Measurements from ENCODE around the gene PTPRM.
"Not testable (repeated sequence)": the region's sequence is repeated elsewhere in the genome, so short reads cannot be mapped to it uniquely, and the experiment has no call there.

PTPRM gene

DNA sequence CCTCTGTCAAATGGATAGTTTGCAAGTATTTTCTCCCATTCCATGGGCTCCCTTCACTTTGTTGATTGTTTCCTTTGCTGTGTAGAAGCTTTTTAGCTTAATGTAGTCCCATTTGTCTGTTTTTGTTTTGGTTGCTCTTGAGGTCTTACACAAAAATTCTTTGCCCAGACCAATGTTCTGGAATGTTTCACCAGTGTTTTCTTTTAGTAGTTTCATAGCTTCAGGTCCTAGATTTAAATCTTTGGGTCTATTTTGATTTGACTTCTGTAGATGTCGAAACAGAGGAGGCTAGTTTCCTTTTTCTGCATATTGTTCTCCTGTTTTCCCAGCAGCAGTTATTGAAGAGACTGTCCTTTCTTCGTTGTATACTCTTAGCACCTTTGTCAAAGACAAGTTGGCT is 351.6 kb downstream of the PTPRM start:
- DNase-seq: no peak

DNA sequence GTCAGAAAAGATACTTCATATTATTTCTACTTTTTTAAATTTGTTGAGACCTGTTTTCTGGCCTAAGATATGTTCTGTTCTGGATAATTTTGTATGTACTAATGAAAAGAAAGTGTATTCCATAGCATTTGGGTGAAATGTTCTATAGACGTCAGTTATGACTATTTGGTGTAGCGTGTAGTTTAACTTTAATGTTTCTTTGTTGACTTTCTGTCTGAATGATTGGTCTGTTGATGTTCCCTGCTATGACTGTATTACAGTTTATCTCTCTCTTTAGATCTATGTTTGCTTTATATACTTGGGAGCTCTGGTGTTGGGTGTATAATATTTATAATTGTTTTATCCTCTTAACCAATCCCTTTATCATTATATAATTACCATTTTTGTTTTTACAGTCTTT is 352.4 kb downstream of the PTPRM start:
- DNase-seq: no peak

DNA sequence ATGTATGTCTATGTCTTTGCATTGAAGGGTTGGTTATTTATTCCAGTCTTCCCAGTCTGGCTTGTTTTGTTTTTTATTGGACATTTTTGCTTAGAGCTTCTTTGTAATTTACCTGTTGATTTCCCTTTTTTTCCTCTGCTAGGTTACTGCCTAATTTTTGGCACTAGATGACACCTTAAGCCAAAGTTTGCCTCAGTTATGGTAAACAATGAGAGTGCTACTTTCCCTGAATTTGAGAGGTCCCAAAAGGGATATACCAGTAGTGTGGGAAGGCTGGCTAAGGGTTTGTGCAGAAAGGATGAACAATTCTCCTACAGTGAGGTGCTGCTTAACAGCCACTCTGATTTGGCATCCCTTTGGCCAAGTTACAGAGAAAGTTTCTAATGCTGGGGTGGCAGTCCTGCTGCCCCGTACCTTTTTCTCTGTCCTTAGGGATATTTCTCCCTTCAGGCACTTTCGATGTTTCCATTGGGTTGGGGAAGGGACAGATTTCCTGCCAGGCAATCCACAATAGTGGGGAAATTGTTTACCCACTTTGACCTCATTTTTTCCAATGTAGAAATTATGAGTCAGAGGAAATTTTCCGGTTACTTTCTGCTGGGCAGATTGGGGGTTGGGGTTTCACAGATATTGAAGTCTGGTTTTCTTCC is 354.9 kb downstream of the PTPRM start:
- no peak for DNase-seq

DNA sequence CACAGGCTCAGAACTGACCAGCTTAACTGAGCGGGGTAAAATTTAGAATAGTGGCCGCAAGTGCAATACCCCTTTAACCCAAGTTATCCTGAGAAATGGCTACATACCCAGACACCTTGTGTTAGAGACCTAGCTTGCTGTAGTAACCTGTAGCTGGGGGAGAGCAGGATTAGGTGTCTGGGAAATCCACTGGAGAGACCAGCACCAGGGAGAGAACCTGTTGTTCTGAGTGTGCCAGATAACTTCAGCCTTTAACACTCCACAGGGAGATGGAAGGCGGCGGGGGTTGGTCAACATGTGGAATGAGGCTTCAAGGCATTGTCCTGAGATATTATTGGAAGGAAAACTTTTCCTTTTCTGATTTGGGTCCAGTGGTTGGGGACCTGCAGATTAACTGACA is 356.0 kb downstream of the PTPRM start:
- no peak for DNase-seq

DNA sequence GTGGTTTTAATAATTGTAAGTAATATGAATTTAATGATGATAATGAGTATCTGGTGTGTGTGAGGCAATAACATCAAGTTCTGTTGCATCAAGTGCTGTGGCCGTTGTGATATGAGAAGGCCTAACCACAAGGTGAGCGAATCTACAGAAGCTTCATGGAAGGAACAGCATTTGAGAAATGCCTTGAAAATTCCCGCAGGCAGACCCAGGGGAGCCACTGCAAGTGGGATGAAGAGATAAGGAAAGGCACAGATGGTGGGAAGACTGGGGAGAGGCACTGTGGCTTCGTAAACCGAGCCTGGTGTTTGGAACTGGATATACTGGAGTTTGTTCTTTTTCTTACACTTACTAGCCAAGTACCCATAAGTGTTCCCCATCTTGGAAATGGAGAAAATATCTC is 357.5 kb downstream of the PTPRM start:
- no peak for DNase-seq

DNA sequence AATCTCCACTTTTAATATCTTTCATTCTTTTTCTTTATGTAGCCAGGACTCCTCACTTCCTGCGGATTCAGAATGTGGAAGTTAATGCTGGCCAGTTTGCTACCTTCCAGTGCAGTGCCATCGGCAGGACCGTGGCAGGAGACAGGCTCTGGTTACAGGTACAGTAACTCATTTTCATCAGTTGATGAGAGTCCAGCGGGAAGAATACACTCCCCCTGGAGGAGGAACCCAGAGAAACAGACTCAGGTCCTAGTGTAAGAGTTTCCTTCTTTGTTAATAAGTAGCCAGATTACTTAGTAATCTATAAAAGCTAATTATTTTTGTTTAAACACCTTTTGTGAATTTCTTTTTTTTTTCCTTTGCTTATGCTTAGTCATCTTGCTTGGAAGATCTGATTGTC is 359.4 kb downstream of the PTPRM start:
- DNase-seq: peak; percentile 12

DNA sequence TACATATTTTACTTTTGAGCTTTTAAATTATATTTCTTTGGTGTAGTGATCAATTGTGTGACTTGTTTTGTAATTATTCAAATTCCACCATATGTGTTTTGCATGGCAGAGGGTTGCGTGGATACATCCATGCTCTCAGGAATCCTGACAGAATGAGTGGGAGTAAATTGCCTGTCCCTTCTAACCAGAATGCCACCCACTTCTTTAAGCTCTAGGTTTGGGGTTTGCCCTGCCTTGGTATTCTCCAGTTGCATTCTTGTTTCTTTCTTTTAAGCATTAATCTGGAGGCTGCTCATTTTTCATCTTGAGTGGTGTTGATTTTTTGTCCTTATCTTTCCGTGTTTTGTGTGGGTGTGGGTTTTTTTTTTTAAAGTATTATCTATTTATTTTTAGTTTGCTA is 360.0 kb downstream of the PTPRM start:
- DNase-seq: no peak

DNA sequence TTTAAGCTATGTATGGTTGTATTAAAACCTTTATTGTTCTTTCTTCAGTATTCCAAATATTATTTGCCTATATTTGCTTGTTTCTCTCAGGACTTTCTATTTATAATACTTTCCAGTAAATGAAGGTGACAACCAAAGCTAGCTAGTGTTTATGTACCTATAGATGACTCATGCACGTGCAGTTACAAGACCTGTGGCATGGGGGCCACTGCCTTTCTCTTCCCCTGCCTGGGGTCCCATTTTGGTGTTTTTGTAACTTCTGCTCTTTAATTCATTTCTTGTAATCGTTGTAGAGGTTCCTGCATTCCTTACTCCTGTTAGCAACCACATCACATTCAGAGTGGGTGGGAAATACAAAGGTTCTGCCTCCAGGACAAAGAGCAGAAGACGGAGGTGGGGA is 364.6 kb downstream of the PTPRM start:
- no peak for DNase-seq

DNA sequence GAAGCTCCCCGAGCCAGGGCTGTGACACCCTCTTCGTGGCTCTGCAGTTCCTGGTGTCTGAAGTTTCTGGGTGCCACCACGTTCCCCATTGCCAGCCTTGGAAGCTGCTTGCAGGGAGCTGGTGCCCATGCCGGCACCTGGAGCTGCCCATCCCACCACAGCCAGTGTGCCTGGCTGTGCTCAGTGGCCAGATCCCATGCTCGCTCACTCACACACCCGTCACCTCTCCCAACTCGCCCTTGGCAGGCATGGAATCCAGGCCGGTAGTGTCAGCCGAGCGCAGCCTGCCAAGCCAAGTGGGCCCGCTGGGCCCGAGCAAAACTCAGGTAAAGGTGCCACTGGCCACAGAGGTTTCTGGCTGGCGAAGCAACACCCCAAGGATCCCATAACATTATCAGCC is 370.2 kb downstream of the PTPRM start:
- no peak for DNase-seq

DNA sequence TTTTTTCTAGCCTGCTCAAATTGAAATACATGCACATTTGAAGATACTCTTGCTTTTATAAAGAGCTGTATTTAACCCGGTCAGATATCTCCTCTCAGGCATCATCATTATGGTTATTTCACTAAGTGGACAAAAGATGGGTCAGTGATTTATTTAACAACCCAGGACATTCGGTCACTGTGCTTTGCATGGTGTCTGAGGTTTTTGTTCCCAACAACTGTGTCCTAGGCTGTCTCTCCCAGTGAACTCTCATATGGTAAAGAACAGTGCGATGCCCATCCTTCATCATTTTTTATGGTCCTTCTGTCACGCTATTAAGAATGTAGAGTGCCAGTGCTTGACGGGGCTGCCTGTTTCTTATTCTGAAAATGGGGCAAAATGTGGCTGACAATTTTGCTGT is 372.4 kb downstream of the PTPRM start:
- no peak for DNase-seq

DNA sequence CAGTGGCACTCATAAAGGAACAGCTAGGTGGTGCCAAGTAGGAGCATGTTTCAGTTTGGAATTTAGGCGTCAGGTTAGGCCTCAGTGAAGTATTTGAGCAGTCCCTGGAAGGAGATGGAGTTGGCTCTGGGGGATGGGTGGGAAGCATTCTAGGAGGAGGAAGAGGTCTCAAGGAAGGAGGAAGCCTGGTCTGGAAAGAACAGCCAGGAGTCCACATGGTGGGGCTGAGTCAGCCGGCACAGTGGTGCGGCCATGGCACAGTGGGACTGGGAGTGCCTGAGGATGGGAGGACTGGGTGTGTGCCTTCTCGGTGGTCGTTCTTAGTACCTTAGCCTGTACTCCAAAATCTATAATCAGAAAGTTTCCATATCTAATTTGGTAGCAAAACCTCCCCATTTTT is 373.3 kb downstream of the PTPRM start:
- no peak for DNase-seq

DNA sequence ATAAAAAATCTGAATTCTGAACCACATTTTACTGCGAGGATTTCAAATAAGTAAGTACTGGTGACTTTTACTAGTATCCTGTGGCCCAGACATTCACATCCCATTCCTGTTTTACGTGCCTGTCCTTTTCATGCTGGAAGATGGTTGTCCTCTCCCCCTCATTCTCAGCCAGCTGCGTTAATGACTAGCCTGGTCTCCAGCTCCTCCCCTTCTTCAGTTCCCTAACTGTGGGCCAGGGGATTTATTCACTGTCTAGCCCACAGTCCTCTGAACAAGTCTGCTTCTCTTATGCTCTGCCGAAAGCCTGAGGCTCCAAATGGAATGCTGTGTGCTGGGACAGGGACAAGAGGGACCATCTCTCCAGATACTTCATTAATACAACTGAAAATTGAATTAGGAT is 373.9 kb downstream of the PTPRM start:
- DNase-seq: no peak

DNA sequence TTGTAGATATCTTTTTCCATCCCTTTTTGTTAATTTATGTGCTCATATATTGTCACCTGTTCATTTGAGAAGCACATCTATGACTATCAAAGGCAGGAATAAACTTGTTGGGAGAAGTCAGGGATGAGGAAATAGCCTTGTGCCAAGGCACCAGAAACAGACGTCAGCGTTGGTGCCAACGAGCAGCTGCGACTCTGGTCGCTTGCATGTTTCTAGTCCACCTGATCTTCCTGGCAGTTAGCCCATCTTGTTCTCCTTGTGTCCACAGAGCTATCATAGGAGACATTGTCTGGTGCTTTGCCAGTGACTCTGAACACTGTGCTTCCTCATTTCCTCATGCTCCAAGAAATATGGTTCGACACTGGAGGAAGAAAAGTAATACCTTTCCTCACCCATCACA is 374.4 kb downstream of the PTPRM start:
- no peak for DNase-seq

DNA sequence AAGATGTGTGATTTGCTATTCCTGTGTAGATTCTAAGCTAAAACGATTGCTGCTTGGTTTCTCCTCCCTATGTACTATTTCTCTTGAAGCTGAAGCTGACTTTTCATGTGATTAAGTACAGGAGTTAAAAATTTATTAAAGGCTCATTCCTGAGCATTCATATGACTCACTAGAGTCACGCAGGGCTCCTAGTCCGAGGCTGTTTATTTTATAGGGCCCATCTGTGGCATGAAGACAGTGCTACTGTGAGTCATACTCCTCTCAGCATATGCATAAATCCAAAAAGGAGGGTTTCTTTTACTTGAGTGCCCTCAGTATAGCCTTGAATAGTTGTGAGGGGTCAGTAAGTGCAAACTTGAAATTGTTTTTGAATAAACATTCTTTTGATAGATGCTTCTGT is 378.8 kb downstream of the PTPRM start:
- no peak for DNase-seq

DNA sequence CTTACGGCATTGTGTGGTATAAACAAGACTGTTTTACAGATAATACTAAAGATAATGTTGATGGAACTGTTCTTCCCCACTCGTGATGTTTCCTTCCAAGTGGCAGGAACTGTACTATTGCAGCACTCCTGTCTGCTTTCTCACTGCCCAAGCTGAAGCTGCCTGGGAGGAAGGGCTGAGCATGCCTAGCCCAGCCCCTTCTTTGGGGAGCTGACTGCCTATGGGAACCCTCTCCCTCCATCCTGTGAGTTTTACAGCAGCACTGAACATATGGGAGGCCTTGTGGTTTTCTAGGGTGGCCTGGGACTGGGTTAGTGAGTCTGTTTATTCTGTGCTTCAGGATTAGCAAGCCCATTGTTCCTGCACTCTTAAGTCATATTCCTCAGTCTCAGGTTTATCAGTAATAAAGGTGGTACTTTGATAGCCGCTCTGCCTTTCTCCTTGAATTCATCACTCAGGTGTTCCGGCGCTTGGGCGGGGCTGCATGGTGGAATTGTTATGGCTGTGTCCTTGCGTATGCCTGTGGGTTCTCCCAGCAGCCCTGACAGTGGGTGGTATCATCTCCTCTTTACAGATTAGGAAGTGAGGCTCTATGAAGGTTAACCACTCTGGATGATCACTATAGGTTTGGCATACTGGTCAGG is 379.7 kb downstream of the PTPRM start:
- peak; percentile 66 for DNase-seq

DNA sequence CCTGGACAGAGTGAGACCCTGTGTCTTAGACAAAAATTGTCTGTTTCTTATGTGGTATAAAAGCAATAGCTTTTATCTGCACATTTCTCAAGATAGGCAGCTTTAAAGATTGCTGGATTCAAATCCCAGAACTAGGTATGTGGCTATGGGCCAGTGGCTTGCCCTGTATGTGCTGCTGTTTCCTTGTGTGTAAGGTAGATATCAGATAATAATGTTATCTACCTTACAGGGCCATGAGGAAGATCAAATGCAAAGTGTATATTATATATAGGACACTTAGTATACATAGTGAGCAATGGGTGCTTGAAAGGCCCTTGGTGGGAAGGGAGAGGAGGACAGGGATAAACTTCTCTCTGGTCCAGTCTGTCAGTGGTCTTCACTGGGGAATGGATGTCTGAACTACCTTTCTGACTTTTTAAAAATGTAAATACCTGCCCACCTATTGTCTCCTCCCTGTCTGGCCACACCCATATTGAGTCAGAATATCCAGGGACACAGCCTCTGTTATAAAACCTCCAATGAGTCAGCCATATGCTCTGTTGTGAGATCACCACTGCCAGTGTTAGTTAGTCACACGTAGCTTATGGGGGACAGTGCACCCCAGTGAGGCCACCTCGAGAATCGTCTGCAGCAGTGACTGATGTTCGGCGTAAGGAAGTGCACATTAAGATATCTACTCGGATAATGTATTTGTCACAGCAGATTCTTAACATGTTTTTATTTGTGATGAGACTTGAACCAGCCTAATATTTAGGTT is 383.4 kb downstream of the PTPRM start:
- DNase-seq: no peak

DNA sequence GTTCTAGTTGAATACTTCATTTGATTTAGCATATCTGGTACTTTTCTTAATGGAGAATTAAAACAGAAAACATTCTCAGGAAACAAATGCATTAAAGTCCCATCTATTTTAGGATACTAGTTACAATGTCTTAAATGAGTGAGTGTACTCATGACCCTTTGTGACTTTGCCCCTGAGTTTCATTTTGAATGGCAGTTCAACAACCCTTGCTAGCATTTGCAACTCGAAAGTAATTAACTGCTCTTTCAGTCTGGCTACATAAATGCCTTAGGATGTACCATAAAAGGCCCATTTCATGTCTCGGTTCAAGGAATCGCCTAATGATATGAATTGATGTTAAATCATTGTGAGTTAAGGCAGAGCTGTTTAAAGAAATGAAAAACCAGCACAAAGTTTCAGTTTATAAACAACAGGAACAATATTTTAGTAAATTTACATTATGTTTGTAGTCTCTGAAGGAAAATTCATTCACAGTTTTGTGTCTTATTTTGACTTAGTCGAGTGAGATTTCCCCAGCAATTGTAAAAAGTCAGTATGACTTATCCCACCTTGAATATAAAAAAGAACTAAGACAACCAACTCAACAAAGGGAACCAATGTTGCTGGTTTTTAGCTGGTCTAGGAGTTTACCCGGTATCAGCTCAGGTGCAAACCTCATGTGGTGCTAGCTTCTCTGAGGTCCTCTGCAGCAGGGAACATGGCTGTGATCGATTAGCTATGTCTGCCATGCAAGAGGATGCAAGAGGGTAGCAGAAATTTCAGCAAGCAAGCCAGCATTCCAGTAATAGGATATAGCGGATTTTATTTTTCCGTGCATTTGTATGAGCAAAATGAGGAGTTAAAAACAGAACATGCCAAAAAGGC is 386.2 kb downstream of the PTPRM start:
- DNase-seq: peak; percentile 25

DNA sequence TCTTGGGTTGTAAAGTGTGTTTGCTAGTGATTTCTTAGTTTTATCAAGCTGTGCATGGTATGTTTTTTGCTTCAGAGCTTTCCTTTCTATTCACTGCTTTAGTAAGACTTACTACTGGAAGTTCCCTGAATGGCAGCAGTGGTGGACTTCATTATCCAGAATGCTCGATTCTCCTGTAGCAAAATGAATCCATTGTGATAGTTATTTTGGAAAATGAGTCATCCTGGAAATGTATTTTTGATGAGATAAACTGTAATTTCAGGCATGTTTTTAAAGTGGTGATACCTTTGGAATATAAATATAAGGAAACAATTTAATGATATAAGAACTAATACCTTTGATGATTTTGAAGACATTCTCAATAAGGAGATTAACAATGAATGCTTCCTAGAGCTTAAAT is 387.1 kb downstream of the PTPRM start:
- DNase-seq: no peak

DNA sequence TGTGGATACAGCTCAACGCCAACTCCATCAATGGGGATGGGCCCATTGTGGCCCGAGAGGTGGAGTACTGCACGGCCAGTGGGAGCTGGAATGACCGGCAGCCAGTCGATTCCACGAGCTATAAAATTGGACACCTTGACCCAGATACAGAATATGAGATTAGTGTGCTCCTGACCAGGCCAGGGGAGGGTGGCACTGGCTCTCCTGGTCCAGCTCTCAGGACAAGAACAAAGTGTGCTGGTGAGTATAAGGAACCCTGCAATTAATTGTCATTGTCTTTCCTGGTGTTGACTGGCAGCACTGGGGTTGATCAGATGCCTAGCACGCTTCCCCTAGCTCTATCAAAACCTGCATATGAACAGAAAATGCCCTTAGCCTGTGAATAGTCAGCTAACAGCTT is 388.1 kb downstream of the PTPRM start:
- no peak for DNase-seq

DNA sequence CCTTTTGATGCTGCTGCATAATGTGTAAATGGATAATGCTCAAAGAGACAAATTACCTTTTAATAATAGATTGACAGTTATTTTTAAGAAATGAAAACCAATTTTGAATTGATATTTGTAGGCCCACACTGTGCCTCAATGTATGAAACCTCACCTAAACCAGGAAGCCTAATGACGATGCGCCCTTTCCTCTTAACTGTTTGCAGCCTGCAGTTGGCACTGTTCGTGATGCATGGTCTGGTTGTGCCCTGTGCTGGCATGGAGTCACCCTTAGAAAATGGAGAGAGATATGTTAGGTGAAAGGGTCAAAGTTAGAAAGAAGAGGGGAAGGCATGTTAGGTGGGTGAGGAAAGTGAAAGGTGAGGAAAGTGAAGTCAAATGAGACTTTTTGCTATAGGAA is 390.2 kb downstream of the PTPRM start:
- DNase-seq: no peak

DNA sequence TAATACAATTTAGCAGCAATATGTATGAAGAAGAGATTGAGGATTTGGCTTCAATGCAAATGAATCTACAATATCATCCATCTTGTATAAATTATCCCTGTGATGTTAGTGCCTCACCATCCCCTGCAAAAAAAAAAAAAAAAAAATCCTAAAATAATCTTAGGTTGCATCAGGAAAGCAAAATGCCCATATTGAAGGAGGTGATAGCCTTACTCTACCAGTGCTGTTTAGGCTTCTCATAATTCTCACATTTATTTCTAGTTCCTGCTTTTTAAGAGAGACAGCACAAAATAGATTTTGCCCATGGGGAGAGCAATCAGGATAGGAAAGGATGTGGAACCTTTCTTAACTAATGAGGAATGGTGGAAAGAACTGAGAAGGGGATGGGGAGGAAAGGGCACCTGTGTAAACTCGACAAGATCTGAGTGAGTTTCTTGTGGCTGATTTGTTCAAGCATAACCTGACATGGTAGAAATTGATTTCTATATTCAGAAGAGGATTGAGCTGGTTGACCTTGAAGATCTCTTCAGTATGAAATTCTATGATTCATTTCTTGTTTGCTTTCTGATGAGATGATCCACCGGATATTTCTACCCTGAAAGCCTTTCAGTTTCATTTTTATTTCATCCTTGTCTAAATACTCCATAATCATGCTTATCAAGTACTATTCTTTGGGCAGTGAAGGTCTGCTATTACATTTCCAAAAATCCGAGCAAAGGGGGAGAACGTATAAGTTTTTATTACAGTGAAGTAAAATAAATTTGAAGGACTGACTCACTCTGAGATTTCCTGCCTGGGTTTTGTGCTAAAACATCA is 391.2 kb downstream of the PTPRM start:
- DNase-seq: no peak

DNA sequence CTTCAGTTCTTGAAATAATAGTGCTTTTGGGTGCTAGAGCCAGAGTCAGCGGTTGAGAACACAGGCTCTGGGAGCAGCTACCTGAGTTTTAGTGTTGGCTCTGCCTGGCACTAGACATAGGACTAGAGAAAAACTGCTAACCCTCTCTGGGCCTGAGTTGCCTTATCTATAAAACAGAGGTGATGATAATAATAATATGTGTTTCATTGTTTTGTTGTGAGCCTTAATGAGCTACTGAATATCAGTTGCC is 391.7 kb downstream of the PTPRM start:
- DNase-seq: no peak

DNA sequence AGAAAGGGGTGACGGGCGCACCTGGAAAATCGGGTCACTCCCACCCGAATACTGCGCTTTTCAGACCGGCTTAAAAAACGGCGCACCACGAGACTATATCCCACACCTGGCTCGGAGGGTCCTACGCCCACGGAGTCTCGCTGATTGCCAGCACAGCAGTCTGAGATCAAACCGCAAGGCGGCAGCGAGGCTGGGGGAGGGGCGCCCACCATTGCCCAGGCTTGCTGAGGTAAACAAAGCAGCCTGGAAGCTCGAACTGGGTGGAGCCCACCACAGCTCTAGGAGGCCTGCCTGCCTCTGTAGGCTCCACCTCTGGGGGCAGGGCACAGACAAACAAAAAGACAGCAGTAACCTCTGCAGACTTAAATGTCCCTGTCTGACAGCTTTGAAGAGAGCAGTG is 399.6 kb downstream of the PTPRM start:
- DNase-seq: not testable (repeated sequence)
